HUES6 (cell line): Measurements from ENCODE around the gene PCSK7.

Experiments used
- H3K27ac ChIP-seq: 2 replicates; pipeline ENCODE4 v1.7.0; 2013; ENCODE audit warnings: low read depth, mild to moderate bottlenecking, low read length, inconsistent platforms
- H3K27me3 ChIP-seq: 2 replicates; pipeline ENCODE4 v1.6.1; 2013; ENCODE audit warnings: low read length; ENCODE audit not compliant: control insufficient read depth, insufficient read depth
- H3K36me3 ChIP-seq: 2 replicates; pipeline ENCODE4 v1.6.1; 2013; ENCODE audit warnings: low read length; ENCODE audit not compliant: control insufficient read depth, insufficient read depth
- H3K4me1 ChIP-seq: 2 replicates; pipeline ENCODE4 v1.6.1; 2013; ENCODE audit warnings: low read length; ENCODE audit not compliant: control insufficient read depth, insufficient read depth
- H3K4me3 ChIP-seq: 2 replicates; pipeline ENCODE4 v1.5.1; 2013; ENCODE audit warnings: low read depth, low read length
- H3K9ac ChIP-seq: one replicate; pipeline ENCODE4 v1.6.1; 2013; ENCODE audit warnings: mild to moderate bottlenecking, low read length
- H3K9me3 ChIP-seq: 2 replicates; pipeline ENCODE4 v1.6.1; 2013; ENCODE audit warnings: low read depth, low read length; ENCODE audit not compliant: control insufficient read depth, insufficient read depth

PCSK7 gene

GRCh38 chr11:117177534-117178209, 54.2 kb downstream of the PCSK7 start:
- peak overlapping the region; percentile 89 for H3K4me3 ChIP-seq
- H3K4me1 ChIP-seq = peaks cover 24% of the 10 kb centered on the region
- H3K9me3 ChIP-seq = no peaks in the 10 kb centered on the region
- peaks cover 8% of the 10 kb centered on the region for H3K36me3 ChIP-seq
- no peaks in the 10 kb centered on the region for H3K27me3 ChIP-seq
- H3K9ac ChIP-seq = peak overlapping the region; percentile 33
- H3K27ac ChIP-seq = peak overlapping the region; percentile 23; the same call in 1 of the 2 replicates

GRCh38 chr11:117176186-117176585, 55.7 kb downstream of the PCSK7 start:
- Histone ChIP-seq H3K9ac (no peak overlapping the region), H3K4me3 (no peak overlapping the region), H3K9me3 (no peaks in the 10 kb centered on the region), H3K27ac (no peak overlapping the region), H3K36me3 (peaks cover 5% of the 10 kb centered on the region), H3K4me1 (peaks cover 37% of the 10 kb centered on the region), H3K27me3 (no peaks in the 10 kb centered on the region)

GRCh38 chr11:117175781-117176180, 56.1 kb downstream of the PCSK7 start:
- Histone ChIP-seq H3K27me3 (no peaks in the 10 kb centered on the region), H3K4me3 (no peak overlapping the region), H3K9me3 (no peaks in the 10 kb centered on the region), H3K27ac (no peak overlapping the region), H3K9ac (no peak overlapping the region), H3K4me1 (peaks cover 37% of the 10 kb centered on the region), H3K36me3 (peaks cover 9% of the 10 kb centered on the region)

- no peaks in the 10 kb centered on the region for H3K9me3 ChIP-seq
- no peak overlapping the region for H3K27ac ChIP-seq
- no peaks in the 10 kb centered on the region for H3K27me3 ChIP-seq
- H3K9ac ChIP-seq = no peak overlapping the region
- no peak overlapping the region for H3K4me3 ChIP-seq
- peaks cover 38% of the 10 kb centered on the region for H3K4me1 ChIP-seq
- peaks cover 15% of the 10 kb centered on the region for H3K36me3 ChIP-seq
Measured at GRCh38 chr11:117175104-117175503, 56.8 kb downstream of the PCSK7 start.

GRCh38 chr11:117172724-117173421, 59.0 kb downstream of the PCSK7 start:
- Histone ChIP-seq H3K4me1 (peaks cover 29% of the 10 kb centered on the region), H3K27me3 (no peaks in the 10 kb centered on the region), H3K27ac (no peak overlapping the region), H3K36me3 (peaks cover 35% of the 10 kb centered on the region), H3K9me3 (no peaks in the 10 kb centered on the region), H3K9ac (no peak overlapping the region), H3K4me3 (no peak overlapping the region)

GRCh38 chr11:117171404-117172061, 60.3 kb downstream of the PCSK7 start:
- Histone ChIP-seq H3K4me1 (peaks cover 25% of the 10 kb centered on the region), H3K9ac (peak overlapping the region; percentile 16), H3K36me3 (peaks cover 49% of the 10 kb centered on the region), H3K9me3 (no peaks in the 10 kb centered on the region), H3K27ac (no peak overlapping the region), H3K27me3 (no peaks in the 10 kb centered on the region), H3K4me3 (no peak overlapping the region; the same call in 1 of the 2 replicates)

- H3K36me3 ChIP-seq = peaks cover 54% of the 10 kb centered on the region
- no peak overlapping the region for H3K4me3 ChIP-seq
- H3K9ac ChIP-seq = no peak overlapping the region
- H3K27ac ChIP-seq = no peak overlapping the region
- H3K4me1 ChIP-seq = peaks cover 25% of the 10 kb centered on the region
- no peaks in the 10 kb centered on the region for H3K27me3 ChIP-seq
- no peaks in the 10 kb centered on the region for H3K9me3 ChIP-seq
Measured at GRCh38 chr11:117171007-117171403, 60.9 kb downstream of the PCSK7 start.

GRCh38 chr11:117170210-117170609, 61.7 kb downstream of the PCSK7 start:
- Histone ChIP-seq H3K9me3 (no peaks in the 10 kb centered on the region), H3K4me1 (peaks cover 25% of the 10 kb centered on the region), H3K4me3 (no peak overlapping the region), H3K27ac (no peak overlapping the region), H3K9ac (no peak overlapping the region), H3K27me3 (no peaks in the 10 kb centered on the region), H3K36me3 (peaks cover 61% of the 10 kb centered on the region)

GRCh38 chr11:117169736-117170135, 62.1 kb downstream of the PCSK7 start:
- Histone ChIP-seq H3K9me3 (no peaks in the 10 kb centered on the region), H3K4me1 (peaks cover 25% of the 10 kb centered on the region), H3K4me3 (no peak overlapping the region), H3K27me3 (no peaks in the 10 kb centered on the region), H3K36me3 (peaks cover 64% of the 10 kb centered on the region), H3K27ac (no peak overlapping the region), H3K9ac (no peak overlapping the region)

GRCh38 chr11:117166491-117166890, 65.4 kb downstream of the PCSK7 start:
- Histone ChIP-seq H3K4me3 (no peak overlapping the region), H3K4me1 (peaks cover 9% of the 10 kb centered on the region), H3K27me3 (no peaks in the 10 kb centered on the region), H3K9me3 (no peaks in the 10 kb centered on the region), H3K36me3 (peaks cover 92% of the 10 kb centered on the region), H3K9ac (no peak overlapping the region), H3K27ac (no peak overlapping the region)

- Histone ChIP-seq H3K36me3 (peaks cover 82% of the 10 kb centered on the region), H3K27ac (no peak overlapping the region)
Measured at GRCh38 chr11:117160826-117161225, 71.0 kb downstream of the PCSK7 start.

More at GRCh38 chr11:117160826-117161225, 71.0 kb downstream of the PCSK7 start:
- Histone ChIP-seq H3K4me1 (no peaks in the 10 kb centered on the region), H3K9me3 (no peaks in the 10 kb centered on the region), H3K9ac (no peak overlapping the region), H3K27me3 (no peaks in the 10 kb centered on the region), H3K4me3 (no peak overlapping the region)
